RPMI7951 (cell line): ENCODE results near the gene COLGALT1. TPM values are rescaled to one million over a fixed set of nuclear protein-coding genes. Genes with fewer than 3 reads are reported as not detected.

Source experiments
- DNase-seq: peaks from one replicate; pipeline ENCODE4 v3.0.0-alpha.2; 2012; ENCODE audit warnings: low read depth
- total RNA-seq: library from RNA; depleted of rRNA; stranded (reverse); fragments of >200 nt; shearing (Covaris generic); gene quantifications from 2 replicates; pipeline ENCODE4 v1.2.3, GENCODE V29; 2014; rRNA removed

Gene COLGALT1
- total RNA-seq, 1 experiment from 2014 or later: 90.8 TPM

- no peak for DNase-seq
Measured at GRCh38 chr19:17623224-17623935, 67.9 kb downstream of the COLGALT1 start.

DNA sequence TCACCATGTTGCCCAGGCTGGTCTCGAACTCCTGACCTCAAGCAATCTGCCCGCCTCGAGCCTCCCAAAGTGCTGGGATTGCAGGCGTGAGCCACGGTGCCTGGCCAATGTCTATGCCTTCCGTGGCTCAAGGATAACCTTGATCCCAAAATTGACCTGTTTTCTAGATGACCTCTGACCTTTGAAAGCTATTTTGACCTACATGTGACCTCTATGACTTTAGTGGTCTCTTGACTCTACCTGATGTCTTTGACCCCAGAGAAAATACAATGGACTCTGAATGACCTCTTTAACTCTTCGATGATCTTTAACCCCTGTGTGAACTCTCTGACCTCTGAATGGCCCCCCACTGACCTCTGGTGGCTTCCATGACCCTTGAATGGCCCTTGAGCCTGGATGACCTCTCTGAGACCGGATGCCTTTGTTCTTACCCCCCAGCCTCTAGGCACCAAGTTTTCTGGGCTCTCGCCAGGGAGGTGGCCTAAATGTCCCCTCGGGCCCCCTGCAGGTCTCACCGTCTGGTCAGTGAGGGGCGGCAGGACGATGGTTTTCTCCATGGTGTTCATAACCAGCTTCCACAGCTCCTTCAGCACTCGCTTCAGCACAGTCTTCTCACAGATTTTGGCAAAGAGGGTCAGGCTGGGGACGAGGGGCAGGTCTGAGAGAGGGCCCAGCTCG, 69.0 kb downstream of the COLGALT1 start:
- DNase-seq: no peak

- DNase-seq: no peak
Measured at GRCh38 chr19:17625043-17625442, 69.6 kb downstream of the COLGALT1 start.

- DNase-seq: no peak
Measured at GRCh38 chr19:17625980-17626379, 70.5 kb downstream of the COLGALT1 start.

GRCh38 chr19:17626456-17627015, 71.1 kb downstream of the COLGALT1 start:
- DNase-seq: no peak

DNA sequence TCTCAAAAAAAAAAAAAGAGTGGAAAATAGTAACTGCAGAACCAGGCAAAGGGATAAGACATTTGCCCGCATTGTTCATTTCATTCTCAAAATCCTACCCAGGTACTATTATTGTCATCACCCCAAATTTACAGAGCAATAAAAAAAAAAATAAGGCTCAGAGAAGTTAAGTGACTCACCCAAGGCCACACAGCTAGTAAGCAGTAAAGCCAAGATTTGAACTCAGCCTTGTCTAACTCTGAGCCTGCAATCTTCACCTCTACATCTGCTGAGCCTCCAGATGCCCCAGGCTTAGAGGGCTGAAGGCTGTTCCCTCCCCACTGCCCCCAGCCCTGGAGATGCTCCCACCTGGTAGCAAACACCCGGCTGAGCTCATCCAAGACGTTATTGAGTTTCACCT, 71.7 kb downstream of the COLGALT1 start:
- no peak for DNase-seq

GRCh38 chr19:17627921-17628320, 72.5 kb downstream of the COLGALT1 start:
- DNase-seq: no peak

GRCh38 chr19:17629760-17630159, 74.3 kb downstream of the COLGALT1 start:
- DNase-seq: no peak

DNA sequence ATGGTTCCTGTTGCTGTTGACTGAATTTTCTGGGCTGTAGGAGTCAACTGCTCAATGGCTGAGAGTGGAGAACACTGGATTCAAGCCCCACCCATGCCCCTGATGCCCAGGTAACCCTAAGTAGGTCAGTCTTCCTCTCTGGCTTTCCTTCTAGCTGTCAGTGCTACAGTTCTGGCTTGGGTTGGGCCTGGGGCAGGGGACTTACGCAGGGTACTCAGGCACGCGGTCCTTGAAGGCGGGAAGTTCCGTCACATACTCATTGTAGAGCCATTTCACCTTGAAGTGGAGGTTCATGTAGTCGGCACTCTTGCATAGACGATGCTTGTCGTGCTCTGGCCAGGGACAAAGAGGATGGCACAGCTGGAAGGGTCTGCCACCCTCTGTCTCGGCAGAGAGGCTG, 77.1 kb downstream of the COLGALT1 start:
- DNase-seq: no peak

Other genes starting within 250 kb of the COLGALT1 start
- gene MRPL34, start 249.8 kb upstream of the COLGALT1 start, total RNA-seq: 77.3 and 79.5 TPM in 2 replicates
- 20.2 and 25.9 TPM in 2 replicates for gene DDA1, start 246.1 kb upstream of the COLGALT1 start, total RNA-seq
- 2.9 and 3.7 TPM in 2 replicates for gene ANO8, start 220.8 kb upstream of the COLGALT1 start, total RNA-seq
- gene GTPBP3, start 218.1 kb upstream of the COLGALT1 start, total RNA-seq: 15.4 and 17.7 TPM in 2 replicates
- gene PLVAP, start 178.3 kb upstream of the COLGALT1 start, total RNA-seq: not detected in 2 replicates
- gene CCDC194, start 161.5 kb upstream of the COLGALT1 start, total RNA-seq: not detected in 2 replicates
- 46.1 and 65.6 TPM in 2 replicates for gene BST2, start 150.0 kb upstream of the COLGALT1 start, total RNA-seq
- 123 and 164 TPM in 2 replicates for gene MVB12A, start 135.6 kb upstream of the COLGALT1 start, total RNA-seq
- gene TMEM221, start 107.0 kb upstream of the COLGALT1 start, total RNA-seq: not detected in 2 replicates
- not detected in 2 replicates for gene NXNL1, start 94.7 kb upstream of the COLGALT1 start, total RNA-seq
- gene SLC27A1, start 85.1 kb upstream of the COLGALT1 start, total RNA-seq: 7.9 and 8.7 TPM in 2 replicates
- gene PGLS, start 44.0 kb upstream of the COLGALT1 start, total RNA-seq: 52.7 and 66.8 TPM in 2 replicates
- 0.10 and 0.12 TPM in 2 replicates for gene UNC13A, start 132.7 kb downstream of the COLGALT1 start, total RNA-seq
- 9.6 and 10.0 TPM in 2 replicates for gene MAP1S, start 163.8 kb downstream of the COLGALT1 start, total RNA-seq
- 0.60 and 2.5 TPM in 2 replicates for gene FCHO1, start 195.8 kb downstream of the COLGALT1 start, total RNA-seq
- gene B3GNT3, start 239.5 kb downstream of the COLGALT1 start, total RNA-seq: 0.10 and 0.12 TPM in 2 replicates